Activated CD8-positive, alpha-beta memory T cell treated with anti-CD3 and anti-CD28 coated beads for 48 hours (primary cell): ENCODE measurements around the gene PDCD1LG2.

Experiments used
- DNase-seq, 3 experiments: peaks; one replicate each; pipeline ENCODE4 v3.0.0-alpha.2; 2020; ENCODE audit warnings: low read depth in 2 of 3, low spot score in 2 of 3

PDCD1LG2 gene

DNA sequence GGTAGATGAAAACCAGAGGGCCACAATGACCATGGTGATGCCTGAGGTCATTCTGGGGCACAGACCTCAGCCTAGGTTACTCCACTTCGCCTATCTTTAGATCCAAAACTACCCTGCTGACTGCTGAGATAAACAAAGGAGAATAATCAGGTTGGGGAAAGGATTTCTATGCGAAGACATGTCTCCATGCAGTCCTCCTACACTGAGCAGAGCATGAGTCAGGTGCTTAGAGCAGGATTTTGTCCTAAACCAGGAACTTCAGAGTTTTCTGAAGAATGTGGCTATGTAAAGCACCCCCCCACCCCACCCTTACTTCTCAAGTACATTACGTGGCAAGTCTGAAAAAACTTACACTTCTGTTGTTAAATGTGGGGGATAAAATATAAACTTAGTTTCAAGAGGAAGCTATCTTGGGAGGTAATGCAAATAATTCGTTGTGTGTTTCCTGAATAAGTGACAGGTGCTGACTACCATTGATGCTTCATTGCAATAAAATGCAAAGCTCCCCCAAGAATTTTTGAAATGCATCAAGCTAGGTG, 19.4 kb downstream of the PDCD1LG2 start:
- no peak for DNase-seq

DNA sequence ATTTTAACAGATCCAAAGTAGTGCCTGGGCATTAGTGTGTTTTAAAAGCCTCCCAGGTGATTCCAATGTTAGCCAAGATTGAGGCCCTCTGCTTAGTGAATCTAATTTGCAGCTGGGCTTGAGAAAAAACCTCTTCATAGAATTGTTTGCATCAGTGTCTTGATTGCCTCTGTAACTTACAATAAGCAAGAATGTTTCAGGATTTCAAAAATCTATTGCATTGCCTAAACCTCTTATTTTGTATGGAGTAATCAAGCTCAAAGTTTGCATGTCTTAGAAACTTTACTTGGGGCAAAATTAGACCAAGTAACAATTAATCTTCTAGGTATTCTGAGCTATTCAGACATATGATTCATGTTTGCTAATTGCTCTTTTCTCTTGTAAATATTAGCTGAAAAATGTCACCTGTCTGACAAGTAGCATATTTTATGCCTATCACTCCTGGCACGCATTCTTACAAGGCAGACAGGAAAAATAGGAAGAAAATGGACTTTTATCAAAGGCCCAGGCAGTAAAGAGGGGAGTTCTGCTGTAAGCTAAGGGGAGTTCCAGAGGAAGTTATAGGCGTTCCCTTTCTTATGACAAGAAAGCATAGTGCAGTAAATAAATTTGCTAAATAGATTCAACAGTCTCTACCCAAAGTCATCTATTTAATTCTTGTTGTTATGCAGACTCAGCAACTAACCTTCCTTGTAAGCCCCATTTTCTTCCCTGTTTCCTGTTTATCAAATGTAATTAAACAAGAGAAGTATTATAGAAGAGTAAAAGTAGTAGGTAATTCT, 21.0 kb downstream of the PDCD1LG2 start:
- DNase-seq, result no peak

DNA sequence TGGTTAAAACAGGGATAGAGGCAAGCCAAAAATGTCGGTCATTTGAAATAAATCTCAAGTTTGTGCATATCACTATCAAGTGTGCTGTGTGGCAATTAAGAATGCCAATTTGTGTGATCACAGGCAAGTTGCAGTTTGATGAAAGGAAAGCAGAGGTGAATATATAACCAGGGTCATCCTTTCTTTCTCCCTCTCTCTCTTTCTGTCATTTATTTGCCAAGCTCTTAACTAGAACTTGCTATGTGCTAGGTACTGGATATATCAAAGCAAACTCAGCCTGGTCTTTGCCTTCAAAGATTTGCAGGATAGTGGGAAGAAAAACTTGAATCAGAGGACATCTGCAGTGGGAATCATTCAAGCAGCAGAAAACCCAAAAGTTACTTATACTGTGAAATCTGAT, 22.0 kb downstream of the PDCD1LG2 start:
- DNase-seq, result no peak

- no peak for DNase-seq
Measured at GRCh38 chr9:5532790-5533189, 22.5 kb downstream of the PDCD1LG2 start.

GRCh38 chr9:5536684-5537083, 26.4 kb downstream of the PDCD1LG2 start:
- no peak for DNase-seq

DNA sequence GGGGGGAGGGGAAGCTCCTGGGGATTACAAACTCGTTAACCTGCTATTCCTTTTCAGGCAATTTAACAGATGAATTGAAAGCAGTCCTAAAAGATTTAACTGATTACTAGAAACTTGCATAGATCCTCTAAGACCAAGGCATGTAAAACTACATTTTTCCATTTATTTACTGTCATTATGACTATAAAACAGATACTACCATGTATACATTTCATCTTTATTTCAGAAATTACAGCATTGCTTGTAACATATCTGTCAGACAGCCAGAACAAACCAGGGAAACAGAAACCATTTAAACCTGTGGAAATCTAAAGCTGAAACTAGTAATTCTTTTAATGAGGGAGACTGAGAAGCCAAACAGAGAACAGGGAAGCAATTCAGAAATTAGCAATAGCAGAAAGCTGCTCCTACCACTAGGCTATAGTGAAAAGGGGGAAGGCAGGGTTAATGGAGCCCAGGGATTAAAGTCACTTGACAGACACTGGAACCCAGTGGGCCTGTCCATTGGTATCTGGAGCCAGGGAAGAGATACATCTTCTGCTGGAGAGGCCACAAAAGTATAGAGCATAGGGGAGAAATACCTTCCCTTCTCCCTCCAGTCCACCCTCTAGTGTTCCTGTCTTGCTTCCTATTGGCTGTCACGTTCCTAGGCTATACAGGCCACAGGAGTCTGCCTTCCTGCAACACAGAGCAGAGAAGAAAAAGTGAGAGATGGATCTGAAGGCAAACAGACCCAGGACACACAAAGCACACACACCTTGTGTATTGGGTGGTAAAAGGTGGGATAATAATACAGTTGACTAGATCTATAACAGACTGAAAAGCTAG, 33.8 kb downstream of the PDCD1LG2 start:
- no peak for DNase-seq

GRCh38 chr9:5549658-5550650, 39.6 kb downstream of the PDCD1LG2 start:
- no peak for DNase-seq

GRCh38 chr9:5551368-5552150, 41.2 kb downstream of the PDCD1LG2 start:
- DNase-seq, result no peak

- no peak for DNase-seq
Measured at GRCh38 chr9:5552301-5552700, 42.0 kb downstream of the PDCD1LG2 start.

GRCh38 chr9:5553211-5553610, 42.9 kb downstream of the PDCD1LG2 start:
- no peak for DNase-seq

DNA sequence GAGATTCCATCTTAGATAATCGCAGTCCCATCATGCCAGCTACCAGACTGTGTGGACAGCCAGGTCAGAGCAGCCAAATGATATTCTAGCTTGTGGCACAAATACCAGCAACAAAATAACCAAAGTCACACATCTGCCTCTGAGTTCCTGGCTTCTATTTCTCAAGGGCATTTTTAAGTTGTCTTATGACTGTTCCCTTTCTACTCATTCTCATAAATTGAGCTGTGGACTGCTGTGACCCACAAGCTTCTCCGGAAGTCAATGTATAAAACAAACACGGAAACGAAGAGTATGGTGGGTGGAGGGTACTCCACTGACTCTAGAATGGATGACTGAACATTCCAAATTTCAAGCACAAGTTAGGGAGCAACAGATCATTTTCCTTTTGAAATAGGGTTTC, 43.9 kb downstream of the PDCD1LG2 start:
- DNase-seq, result no peak

DNA sequence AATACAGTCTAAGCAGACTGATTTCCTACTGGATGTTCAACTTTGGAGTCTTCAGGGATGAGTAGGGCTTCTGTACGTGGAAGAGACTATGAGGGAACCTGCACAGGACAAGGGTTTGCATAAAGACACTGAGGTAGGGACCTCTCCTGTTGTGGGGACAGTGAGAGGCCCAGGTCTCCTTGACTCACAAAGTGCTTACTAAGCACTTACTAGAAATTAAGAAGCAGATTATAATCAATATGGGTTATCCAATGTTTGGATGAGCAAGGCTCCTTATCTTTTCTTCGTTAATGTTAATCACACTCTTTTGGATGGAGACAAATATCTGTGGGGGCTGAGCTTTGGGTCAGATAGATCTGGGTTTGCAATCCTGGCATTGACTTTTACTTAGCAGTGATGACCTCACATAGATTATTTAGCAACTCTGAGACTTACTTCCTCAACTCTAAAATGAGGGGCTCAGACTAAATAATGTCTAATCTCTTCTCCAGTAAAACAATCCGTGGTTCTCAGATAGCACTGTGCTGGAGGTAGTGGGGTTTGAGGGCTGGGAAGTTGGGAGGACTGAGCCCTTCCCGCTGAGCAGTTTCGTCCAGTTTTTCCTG, 45.9 kb downstream of the PDCD1LG2 start:
- DNase-seq, result no peak

GRCh38 chr9:5557606-5558587, 47.6 kb downstream of the PDCD1LG2 start:
- DNase-seq, result no peak

DNA sequence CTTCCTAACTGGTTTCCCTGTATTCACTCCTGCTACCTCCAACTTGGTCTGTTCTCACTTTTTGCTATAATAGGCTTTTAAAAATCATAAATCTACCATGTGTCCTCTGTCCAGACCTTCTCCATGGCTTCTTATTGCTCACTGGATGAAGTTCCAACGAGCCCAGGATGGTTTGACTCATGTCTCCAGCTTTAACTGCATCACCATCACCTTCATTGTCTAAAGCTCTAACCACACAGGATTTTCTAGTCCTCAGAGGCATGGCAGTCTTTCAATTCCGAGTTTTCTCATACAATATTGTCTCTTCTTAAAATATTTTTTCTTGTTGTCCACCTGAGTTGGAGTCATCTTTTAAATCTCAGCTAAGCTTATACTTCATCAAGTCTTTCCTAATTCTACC, 49.3 kb downstream of the PDCD1LG2 start:
- no peak for DNase-seq

- no peak for DNase-seq
Measured at GRCh38 chr9:5560443-5561100, 50.2 kb downstream of the PDCD1LG2 start.

GRCh38 chr9:5561828-5562488, 51.6 kb downstream of the PDCD1LG2 start:
- no peak for DNase-seq

DNA sequence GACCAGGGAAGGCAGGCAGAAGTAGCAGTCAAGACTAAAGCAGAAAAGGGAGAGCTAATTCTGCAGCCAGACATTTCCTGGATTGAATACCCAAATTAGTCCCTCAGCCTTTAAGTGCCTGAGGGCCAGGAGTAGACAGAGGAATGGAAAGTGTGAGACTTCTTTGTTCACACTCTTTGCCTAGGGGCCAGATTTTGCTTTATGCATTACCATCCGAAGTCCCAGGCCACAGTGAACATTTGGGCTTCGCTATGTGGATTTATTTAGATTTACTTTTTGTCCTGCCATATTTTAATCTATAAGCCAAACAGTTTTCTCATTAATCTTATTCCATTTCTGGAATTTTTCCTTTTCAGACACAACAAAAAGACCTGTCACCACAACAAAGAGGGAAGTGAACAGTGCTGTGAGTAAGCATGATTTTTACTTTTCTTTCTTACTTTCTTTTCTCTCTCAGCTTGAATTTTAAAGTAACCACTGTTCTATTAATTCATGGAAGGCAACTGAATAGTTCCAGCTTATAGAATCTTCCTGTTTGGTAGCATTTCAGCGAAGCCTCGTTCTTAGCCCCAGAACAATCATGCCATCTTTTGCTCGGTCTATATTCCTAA, 52.6 kb downstream of the PDCD1LG2 start:
- DNase-seq, result no peak
